T-helper 17 cell (primary cell): Measurements from ENCODE around the gene CARTPT. TPM values are rescaled to one million over a fixed set of nuclear protein-coding genes. Genes with fewer than 3 reads are reported as not detected.

Source experiments
- ATAC-seq: fragments of 150-1000 bp; cut with Tn5 transposase; 2 replicates; pipeline ENCODE4 v1.10.0; 2021; ENCODE audit warnings: mild to moderate bottlenecking, moderate library complexity
- DNase-seq, 3 donors: peaks; one replicate each; pipeline versions ENCODE4 v3.0.0 to v3.0.0-alpha.2; 2020 to 2021
- H3K9me3 ChIP-seq: one replicate; pipeline ENCODE4 v1.7.0; 2013; ENCODE audit warnings: low read length, mild to moderate bottlenecking; ENCODE audit not compliant: control insufficient read depth, poor library complexity, severe bottlenecking
- H3K27ac Mint-ChIP-seq: one replicate; pipeline ENCODE4 v1.8.0; 2022; ENCODE audit warnings: mild to moderate bottlenecking, moderate library complexity, mixed read lengths
- H3K27me3 Mint-ChIP-seq: one replicate; pipeline ENCODE4 v1.8.0; 2022; ENCODE audit warnings: mixed read lengths
- H3K36me3 Mint-ChIP-seq: one replicate; pipeline ENCODE4 v1.8.0; 2022; ENCODE audit warnings: low read depth, mixed read lengths
- H3K4me1 Mint-ChIP-seq: one replicate; pipeline ENCODE4 v1.8.0; 2022; ENCODE audit warnings: mild to moderate bottlenecking, mixed read lengths
- H3K4me3 Mint-ChIP-seq: one replicate; pipeline ENCODE4 v1.8.0; 2022; ENCODE audit warnings: mild to moderate bottlenecking, moderate library complexity, mixed read lengths
- total RNA-seq, 4 donors: library from RNA in 2 of 4; stranded (reverse) in 2 of 4; gene quantifications; one replicate each; pipeline ENCODE4 v1.2.3 and lab custom pipeline; 2022 to 2026

CARTPT gene
- total RNA-seq, 2 donors from 2014 or later = not detected

DNA sequence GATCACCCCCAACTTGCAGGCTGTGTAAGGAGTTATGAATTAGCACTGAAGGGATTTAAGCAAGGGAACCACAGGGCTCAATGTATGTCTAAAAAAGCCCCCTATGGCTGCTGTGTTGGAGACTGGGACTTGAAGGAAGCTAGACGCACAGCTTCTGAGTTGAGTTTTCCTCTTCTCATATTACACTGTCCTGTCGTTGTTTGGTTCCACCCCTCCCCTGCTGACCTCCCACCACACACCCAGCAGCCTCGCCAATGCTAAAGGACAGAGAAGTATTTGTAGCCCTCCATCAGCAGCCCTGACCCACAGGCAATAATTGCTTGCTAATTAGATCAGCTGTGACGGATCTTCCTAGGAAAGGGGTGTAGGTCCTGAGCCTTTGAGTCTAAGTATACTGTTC is 15.1 kb upstream of the CARTPT start:
- peaks cover 2% of the 10 kb centered on the region for H3K36me3 Mint-ChIP-seq
- DNase-seq = no peak
- no peak overlapping the region for H3K27ac Mint-ChIP-seq
- no peaks in the 10 kb centered on the region for H3K9me3 ChIP-seq
- ATAC-seq = no peak
- peaks cover 3% of the 10 kb centered on the region for H3K4me1 Mint-ChIP-seq
- no peak overlapping the region for H3K4me3 Mint-ChIP-seq
- peaks cover 54% of the 10 kb centered on the region for H3K27me3 Mint-ChIP-seq

DNA sequence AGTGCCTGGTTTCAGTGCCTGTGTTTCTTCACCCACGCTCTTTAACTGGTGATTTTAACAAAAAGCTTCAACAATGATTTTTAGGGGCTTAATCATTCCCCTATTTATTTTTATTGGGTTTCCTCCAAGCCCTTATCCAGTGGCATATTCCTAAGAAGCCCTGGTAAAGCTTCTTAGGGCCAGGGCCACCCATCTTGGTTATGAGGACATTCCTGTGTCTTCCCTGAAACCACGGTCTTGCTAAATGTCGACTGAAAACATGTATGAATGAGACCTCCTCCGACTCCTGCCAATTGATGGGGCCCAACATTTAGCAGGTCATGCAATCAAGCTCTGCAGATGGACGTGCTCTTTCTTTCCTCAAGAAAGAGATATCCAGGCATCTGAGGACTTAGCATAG is 13.7 kb upstream of the CARTPT start:
- peaks cover 2% of the 10 kb centered on the region for H3K36me3 Mint-ChIP-seq
- no peak overlapping the region for H3K4me3 Mint-ChIP-seq
- no peak overlapping the region for H3K27ac Mint-ChIP-seq
- DNase-seq (no peak), ATAC-seq (no peak)
- H3K27me3 Mint-ChIP-seq = peaks cover 64% of the 10 kb centered on the region
- no peaks in the 10 kb centered on the region for H3K9me3 ChIP-seq
- peaks cover 3% of the 10 kb centered on the region for H3K4me1 Mint-ChIP-seq

DNA sequence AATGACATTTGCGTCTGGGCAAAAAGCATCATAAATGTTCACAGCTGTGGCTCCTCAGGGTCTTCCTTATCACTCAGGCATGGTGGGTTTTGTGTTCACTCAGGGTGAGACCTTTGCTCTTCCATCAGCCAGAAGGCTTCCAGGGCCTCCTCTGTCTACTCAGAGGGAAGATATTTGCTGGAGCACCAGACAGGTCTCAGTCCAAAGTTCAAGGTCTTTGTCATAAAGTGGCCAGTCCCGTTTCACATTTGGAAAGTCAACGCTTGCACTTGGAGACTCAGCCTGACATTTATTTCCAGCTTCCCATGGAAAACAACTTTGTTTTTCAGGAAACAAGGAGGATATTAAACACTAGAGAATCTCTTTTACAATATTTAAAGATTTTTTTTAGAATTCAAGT is 12.2 kb upstream of the CARTPT start:
- peaks cover 2% of the 10 kb centered on the region for H3K36me3 Mint-ChIP-seq

DNA sequence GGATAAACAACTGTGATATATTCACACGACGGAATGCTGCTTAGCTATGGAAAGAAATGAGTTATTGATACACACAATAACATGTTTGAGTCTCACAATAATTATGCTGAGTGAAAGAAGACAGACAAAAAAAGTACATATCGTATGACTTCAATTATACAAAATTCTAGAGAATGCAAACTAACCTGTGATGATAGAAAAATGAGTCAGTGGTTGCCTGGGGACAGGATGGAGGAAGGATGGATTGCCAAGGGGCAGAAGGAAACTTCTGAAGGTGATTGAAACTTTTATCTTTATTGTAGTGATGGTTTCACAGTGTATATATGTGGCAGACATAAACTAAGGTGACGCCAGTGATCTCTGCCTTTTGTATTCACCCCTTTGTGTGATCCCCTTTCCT is 7.5 kb upstream of the CARTPT start:
- DNase-seq (no peak), ATAC-seq (no peak)
- Mint-ChIP-seq H3K4me3 (no peak overlapping the region), H3K36me3 (no peaks in the 10 kb centered on the region), H3K27ac (no peak overlapping the region), H3K4me1 (peaks cover 3% of the 10 kb centered on the region), H3K27me3 (peaks cover 53% of the 10 kb centered on the region)
- H3K9me3 ChIP-seq = no peaks in the 10 kb centered on the region

More for the DNA sequence above, 12.2 kb upstream of the CARTPT start:
- H3K9me3 ChIP-seq = no peaks in the 10 kb centered on the region
- ATAC-seq (no peak), DNase-seq (no peak)
- H3K4me1 Mint-ChIP-seq = peaks cover 3% of the 10 kb centered on the region
- peaks cover 63% of the 10 kb centered on the region for H3K27me3 Mint-ChIP-seq
- no peak overlapping the region for H3K27ac Mint-ChIP-seq
- H3K4me3 Mint-ChIP-seq = no peak overlapping the region

DNA sequence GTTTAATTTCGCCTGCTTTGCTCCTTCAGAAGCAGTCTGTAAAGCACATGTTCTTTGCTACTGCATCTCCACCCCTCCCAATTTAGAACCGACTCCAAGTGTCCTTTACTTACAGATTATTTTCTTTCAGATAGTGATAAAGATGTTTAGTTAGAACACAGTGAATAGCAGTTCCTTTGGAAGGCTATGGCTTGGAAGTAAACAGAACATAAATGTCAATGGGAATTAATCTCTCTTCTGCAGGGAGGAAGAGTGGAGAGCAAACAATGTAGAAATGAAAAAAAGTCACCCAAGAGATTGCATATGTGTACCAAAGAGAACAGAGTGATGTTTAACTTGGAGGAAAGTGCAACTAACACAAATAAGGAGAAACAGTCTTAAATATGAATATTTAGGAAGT is 4.2 kb upstream of the CARTPT start:
- ATAC-seq (no peak), DNase-seq (no peak)
- Mint-ChIP-seq H3K27me3 (peaks cover 58% of the 10 kb centered on the region), H3K36me3 (no peaks in the 10 kb centered on the region), H3K4me3 (no peak overlapping the region), H3K27ac (no peak overlapping the region), H3K4me1 (no peaks in the 10 kb centered on the region)
- no peaks in the 10 kb centered on the region for H3K9me3 ChIP-seq

DNA sequence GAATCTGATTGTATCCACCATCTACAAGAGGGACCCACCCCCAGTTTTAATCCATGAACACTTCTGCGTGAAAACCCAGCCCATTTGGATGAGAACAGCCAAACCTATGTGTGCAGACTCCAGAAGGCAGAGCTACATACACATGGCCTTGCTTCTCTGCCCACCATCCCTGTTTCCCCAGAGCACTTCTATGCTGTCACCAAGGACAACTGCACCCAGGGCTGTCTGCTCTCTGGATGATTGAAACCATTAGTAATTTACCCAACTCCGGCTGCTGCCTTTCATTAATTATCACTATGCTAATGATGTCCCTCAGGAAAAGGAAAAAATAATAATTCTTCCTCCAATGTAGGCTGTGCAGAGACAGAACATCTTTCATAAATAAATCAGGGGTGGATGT is 8.9 kb downstream of the CARTPT start:
- no peaks in the 10 kb centered on the region for H3K36me3 Mint-ChIP-seq
- no peak overlapping the region for H3K27ac Mint-ChIP-seq
- ATAC-seq (no peak), DNase-seq (no peak)
- peaks cover 47% of the 10 kb centered on the region for H3K27me3 Mint-ChIP-seq
- no peaks in the 10 kb centered on the region for H3K4me1 Mint-ChIP-seq
- no peaks in the 10 kb centered on the region for H3K9me3 ChIP-seq
- no peak overlapping the region for H3K4me3 Mint-ChIP-seq

DNA sequence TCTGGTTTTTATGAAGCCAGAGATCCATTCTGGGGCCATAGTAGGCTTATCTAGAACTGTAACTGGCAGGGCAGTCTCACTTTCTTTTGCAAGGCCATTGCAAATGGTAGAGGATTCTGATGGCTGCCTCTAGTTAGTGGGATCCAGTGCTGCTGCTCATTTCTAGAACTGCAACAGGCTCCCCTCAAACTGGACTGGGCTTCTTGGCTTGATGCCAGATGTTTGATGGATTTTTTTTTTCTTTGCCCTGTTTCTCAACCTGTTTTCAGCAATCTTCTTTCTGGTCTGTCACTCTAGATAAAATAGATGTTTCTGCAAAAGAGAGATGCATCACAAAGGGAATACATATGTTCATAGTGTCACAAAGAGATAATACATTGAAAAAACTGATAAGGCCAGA is 11.9 kb downstream of the CARTPT start:
- DNase-seq = no peak
- peaks cover 46% of the 10 kb centered on the region for H3K27me3 Mint-ChIP-seq
- H3K36me3 Mint-ChIP-seq = no peaks in the 10 kb centered on the region
- H3K4me3 Mint-ChIP-seq = no peak overlapping the region
- no peaks in the 10 kb centered on the region for H3K4me1 Mint-ChIP-seq
- no peak overlapping the region for H3K27ac Mint-ChIP-seq
- no peak for ATAC-seq
- no peaks in the 10 kb centered on the region for H3K9me3 ChIP-seq

DNA sequence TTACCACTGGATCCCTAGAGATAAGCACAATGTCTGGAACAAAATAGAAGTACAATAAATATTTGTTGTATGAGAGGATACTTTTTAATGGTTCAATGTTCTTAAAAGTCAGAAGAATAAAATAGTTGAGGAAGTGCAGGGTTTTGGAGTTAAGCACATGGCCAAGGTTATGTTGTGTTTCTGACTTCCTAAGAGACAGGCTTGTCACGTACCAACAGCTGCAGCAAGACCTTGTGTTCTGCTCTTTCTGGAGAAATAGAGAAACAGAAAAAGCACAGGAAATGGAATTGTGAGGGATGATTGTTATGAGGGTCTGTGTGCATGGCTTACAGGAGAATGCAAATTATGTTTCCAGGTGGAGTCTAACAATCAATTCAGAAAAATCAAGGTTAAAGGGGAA is 12.9 kb downstream of the CARTPT start:
- no peak overlapping the region for H3K4me3 Mint-ChIP-seq
- no peaks in the 10 kb centered on the region for H3K9me3 ChIP-seq
- H3K27me3 Mint-ChIP-seq = peaks cover 37% of the 10 kb centered on the region
- H3K36me3 Mint-ChIP-seq = no peaks in the 10 kb centered on the region
- no peak overlapping the region for H3K27ac Mint-ChIP-seq
- DNase-seq (no peak), ATAC-seq (no peak)
- H3K4me1 Mint-ChIP-seq = no peaks in the 10 kb centered on the region

DNA sequence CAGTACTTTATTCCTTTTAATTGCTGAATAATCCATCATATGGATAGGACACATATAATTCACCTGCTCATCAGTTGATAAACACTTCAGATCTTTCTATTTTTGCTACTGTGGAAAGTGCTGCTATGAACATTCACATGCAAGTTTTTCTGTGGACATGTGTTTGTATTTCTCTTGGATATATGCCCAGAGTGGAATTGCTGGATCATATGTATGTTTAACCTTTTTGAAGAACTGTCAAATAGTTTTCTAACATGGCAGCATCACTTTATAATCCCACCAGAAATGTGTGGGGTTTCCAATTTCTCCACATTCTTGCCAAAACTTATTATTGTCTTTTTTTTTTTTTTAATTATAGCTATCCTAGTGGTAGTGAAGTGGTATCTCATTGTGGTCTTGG is 15.1 kb downstream of the CARTPT start:
- DNase-seq = no peak
- ATAC-seq = no peak
- no peak overlapping the region for H3K27ac Mint-ChIP-seq
- no peaks in the 10 kb centered on the region for H3K9me3 ChIP-seq
- H3K27me3 Mint-ChIP-seq = peaks cover 25% of the 10 kb centered on the region
- no peaks in the 10 kb centered on the region for H3K4me1 Mint-ChIP-seq
- no peak overlapping the region for H3K4me3 Mint-ChIP-seq
- no peaks in the 10 kb centered on the region for H3K36me3 Mint-ChIP-seq

DNA sequence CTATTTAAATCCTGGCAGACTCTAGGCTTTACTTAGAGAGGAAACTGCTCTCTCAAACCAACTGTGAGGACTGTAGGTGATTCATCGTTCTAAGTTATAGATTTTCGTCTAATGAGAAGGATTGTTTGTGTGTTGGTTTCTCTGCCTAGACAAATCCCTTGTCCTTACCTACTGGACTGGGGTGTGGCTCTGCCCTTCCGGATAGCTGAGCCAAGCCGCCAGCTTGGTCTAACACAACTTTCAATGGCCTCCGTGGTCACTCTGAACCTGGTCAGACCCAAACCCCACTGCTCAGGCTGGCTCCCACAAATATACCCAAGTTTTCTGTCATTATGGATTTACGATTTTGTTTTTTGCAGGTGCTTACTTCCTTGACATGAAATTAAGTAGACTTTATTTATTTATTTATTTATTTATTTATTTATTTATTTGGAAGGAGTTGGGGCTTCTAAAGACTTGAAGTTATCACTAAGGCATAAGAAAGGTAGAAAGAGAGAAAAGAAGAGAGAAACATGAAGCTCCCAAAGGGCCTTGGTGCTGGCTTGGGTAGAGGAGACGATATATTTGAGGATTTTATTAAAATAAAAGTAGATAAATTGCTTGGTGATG is 19.0 kb downstream of the CARTPT start:
- Mint-ChIP-seq H3K36me3 (no peaks in the 10 kb centered on the region), H3K27ac (no peak overlapping the region), H3K4me3 (no peak overlapping the region), H3K27me3 (peaks cover 18% of the 10 kb centered on the region), H3K4me1 (no peaks in the 10 kb centered on the region)
- DNase-seq (no peak), ATAC-seq (no peak)
- H3K9me3 ChIP-seq = no peaks in the 10 kb centered on the region

DNA sequence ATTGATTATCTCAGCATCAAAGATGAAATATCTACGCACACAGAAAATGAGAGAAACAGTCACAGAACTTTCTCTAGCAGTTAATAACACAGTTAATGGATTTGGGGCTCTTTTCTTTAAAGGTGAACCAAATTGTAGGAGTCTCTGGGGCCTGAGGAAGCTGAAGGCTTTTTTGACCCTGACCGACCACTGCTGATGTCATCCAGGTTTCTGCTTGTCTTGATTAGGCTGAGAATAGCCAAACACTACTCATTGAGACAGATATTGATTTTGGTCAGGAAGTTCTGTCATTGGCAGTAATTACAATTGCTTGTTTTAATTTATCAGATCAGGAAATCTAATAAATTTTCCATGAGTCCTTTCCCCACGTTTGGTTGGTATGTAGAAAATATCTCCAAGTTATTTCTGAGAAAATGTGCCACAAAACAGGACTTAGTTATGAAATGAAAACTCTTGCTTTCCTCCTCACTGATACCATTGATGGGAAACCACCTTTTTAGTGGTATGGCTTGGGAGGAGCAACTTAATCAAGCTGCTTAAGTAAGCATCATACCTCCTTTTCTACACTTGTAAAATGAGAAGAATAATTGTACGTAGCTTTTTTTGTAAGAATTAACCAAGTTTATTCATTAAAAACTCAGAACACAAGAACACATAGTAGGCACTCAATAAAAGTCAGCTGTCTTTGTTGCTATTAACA is 19.7 kb downstream of the CARTPT start:
- no peaks in the 10 kb centered on the region for H3K36me3 Mint-ChIP-seq
- H3K9me3 ChIP-seq = no peaks in the 10 kb centered on the region
- H3K4me1 Mint-ChIP-seq = no peaks in the 10 kb centered on the region
- H3K4me3 Mint-ChIP-seq = no peak overlapping the region
- no peak overlapping the region for H3K27ac Mint-ChIP-seq
- no peak for DNase-seq
- ATAC-seq = no peak
- H3K27me3 Mint-ChIP-seq = peaks cover 22% of the 10 kb centered on the region

DNA sequence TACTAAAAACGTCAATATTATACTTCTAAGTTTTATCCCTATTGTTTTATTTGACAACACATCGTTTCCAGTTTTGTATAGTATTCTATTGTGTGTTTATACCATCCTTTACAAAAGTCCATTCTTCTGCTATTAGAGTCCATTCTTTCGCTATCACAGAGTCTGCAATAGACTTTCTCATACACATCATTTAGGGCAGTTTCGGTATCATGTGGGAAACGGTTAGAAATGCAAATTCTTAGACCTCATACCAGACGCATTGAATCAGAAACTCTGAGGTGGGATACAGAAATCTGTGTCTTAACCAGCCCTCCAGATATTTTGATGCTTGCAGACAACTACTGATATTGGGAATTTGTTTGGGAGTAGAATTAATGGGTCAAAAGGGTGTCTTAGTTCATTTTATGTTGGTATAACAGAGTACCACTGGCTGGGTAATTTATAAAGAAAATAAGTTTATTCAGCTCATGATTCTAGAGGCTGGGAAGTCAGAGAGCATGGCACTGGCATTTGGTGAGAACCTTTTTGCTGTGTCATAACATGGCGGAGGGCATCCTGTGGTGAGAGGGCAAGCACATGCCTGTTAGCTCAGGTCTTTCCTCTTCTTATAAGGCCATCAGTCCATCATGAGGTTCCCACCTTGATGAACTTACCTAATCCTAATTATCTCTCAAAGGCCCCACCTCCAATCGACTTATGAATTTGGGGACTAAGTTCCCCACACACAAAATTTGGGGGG is 21.1 kb downstream of the CARTPT start:
- no peak for ATAC-seq
- Mint-ChIP-seq H3K4me3 (no peak overlapping the region), H3K27ac (no peak overlapping the region), H3K36me3 (no peaks in the 10 kb centered on the region), H3K4me1 (no peaks in the 10 kb centered on the region), H3K27me3 (peaks cover 18% of the 10 kb centered on the region)
- no peak for DNase-seq
- no peaks in the 10 kb centered on the region for H3K9me3 ChIP-seq

DNA sequence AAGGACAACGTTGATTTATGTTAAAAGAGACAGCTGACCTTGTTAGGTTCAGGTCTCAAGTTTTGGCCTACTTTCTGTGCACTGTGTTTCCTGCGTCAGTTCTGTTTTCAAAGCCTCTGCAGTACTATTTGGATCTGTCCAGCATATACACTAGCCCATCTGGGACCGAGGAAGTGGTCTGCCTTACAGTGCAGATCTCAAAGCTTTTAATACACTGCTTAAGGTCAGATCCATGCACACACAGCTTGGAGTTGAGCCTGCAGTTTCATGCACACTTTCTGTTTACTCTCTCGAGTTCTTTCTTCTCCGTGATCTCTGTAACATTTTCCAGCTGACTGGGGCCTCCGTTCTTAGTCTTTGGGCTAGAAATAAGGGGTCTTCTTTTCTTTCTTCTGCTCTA is 24.1 kb downstream of the CARTPT start:
- H3K36me3 Mint-ChIP-seq = no peaks in the 10 kb centered on the region
- no peak for ATAC-seq
- DNase-seq = no peak

More for the DNA sequence above, 24.1 kb downstream of the CARTPT start:
- Mint-ChIP-seq H3K4me3 (no peak overlapping the region), H3K27ac (no peak overlapping the region), H3K4me1 (no peaks in the 10 kb centered on the region), H3K27me3 (peaks cover 22% of the 10 kb centered on the region)
- no peaks in the 10 kb centered on the region for H3K9me3 ChIP-seq
